ENCODE results near the gene FGGY. TPM values are rescaled to one million over a fixed set of nuclear protein-coding genes. Genes with fewer than 3 reads are reported as not detected.

The FGGY gene
- total and polyA plus RNA-seq, 4 donors, result 16.0 to 67.0 (median 43.4) TPM

- TF ChIP-seq ATF3 (IDR thresholded peaks at IDR 0.05), result no peak
- no peak for TF ChIP-seq RXRA (IDR thresholded peaks at IDR 0.05)
Observed at GRCh38 chr1:59561796-59562195, 264.9 kb downstream of the FGGY start (continued).

- TF ChIP-seq SP1 (IDR thresholded peaks at IDR 0.05) (no peak), RAD21 (IDR thresholded peaks at IDR 0.05) (no peak), RXRA (IDR thresholded peaks at IDR 0.05) (no peak), HNF4G (IDR thresholded peaks at IDR 0.05) (no peak), JUND (IDR thresholded peaks at IDR 0.05) (no peak), REST (IDR thresholded peaks at IDR 0.05) (no peak), ZBTB33 (IDR thresholded peaks at IDR 0.05) (no peak), FOXA1 (IDR thresholded peaks at IDR 0.05) (no peak), HNF4A (conservative IDR thresholded peaks at IDR 0.05) (no peak), FOXA2 (IDR thresholded peaks at IDR 0.05) (no peak), MAX (IDR thresholded peaks at IDR 0.05) (no peak), GABPA (IDR thresholded peaks at IDR 0.05 in 1 of 2, conservative IDR thresholded peaks at IDR 0.05 in 1 of 2) (no peak), EGR1 (IDR thresholded peaks at IDR 0.05; ENCODE audit: low read depth in 2 of 2) (no peak), ATF3 (IDR thresholded peaks at IDR 0.05) (no peak), NR2F2 (IDR thresholded peaks at IDR 0.05) (no peak), TAF1 (conservative IDR thresholded peaks at IDR 0.05) (no peak), YY1 (IDR thresholded peaks at IDR 0.05) (no peak), CTCF (IDR thresholded peaks at IDR 0.05; ENCODE audit: low read depth, low read length, missing input control) (no peak)
- no peak overlapping the region for H3K4me3 ChIP-seq (ENCODE audit: low read depth in 1 of 3, low read length in 3 of 3)
- no peaks in the 10 kb centered on the region for H3K27me3 ChIP-seq (ENCODE audit: control insufficient read depth in 4 of 4, insufficient read depth in 4 of 4, low read length in 3 of 4)
- peaks cover 0 to 2% (median 0%) of the 10 kb centered on the region in 4 donors for H3K4me1 ChIP-seq (ENCODE audit: control insufficient read depth in 4 of 4, insufficient read depth in 4 of 4, low read length in 3 of 4)
- no peak overlapping the region for H3K27ac ChIP-seq (ENCODE audit: low read depth in 1 of 2, low read length in 2 of 2)
- H3K9me3 ChIP-seq (ENCODE audit: control insufficient read depth in 4 of 4, low read length in 3 of 4), result no peaks in the 10 kb centered on the region
- 83% methylated on average over 6 of the region's 6 CpGs for WGBS
- H3K36me3 ChIP-seq (ENCODE audit: control insufficient read depth in 4 of 4, insufficient read depth in 3 of 4, low read depth in 1 of 4, low read length in 3 of 4), result peaks cover 0 to 6% (median 2%) of the 10 kb centered on the region in 4 donors
- H3K9ac ChIP-seq (ENCODE audit: low read depth in 1 of 2, low read length in 2 of 2), result no peak overlapping the region
- no peak for DNase-seq (ENCODE audit: low spot score)
Observed at GRCh38 chr1:59564192-59564891, 267.4 kb downstream of the FGGY start.

All from liver (tissue), 9 donors.